ENCODE measurements around the gene MTARC2. TPM values are rescaled to one million over a fixed set of nuclear protein-coding genes. Genes with fewer than 3 reads are reported as not detected.

The MTARC2 gene
- total RNA-seq, 1 donor from 2014 or later, result 13.8 TPM

DNA sequence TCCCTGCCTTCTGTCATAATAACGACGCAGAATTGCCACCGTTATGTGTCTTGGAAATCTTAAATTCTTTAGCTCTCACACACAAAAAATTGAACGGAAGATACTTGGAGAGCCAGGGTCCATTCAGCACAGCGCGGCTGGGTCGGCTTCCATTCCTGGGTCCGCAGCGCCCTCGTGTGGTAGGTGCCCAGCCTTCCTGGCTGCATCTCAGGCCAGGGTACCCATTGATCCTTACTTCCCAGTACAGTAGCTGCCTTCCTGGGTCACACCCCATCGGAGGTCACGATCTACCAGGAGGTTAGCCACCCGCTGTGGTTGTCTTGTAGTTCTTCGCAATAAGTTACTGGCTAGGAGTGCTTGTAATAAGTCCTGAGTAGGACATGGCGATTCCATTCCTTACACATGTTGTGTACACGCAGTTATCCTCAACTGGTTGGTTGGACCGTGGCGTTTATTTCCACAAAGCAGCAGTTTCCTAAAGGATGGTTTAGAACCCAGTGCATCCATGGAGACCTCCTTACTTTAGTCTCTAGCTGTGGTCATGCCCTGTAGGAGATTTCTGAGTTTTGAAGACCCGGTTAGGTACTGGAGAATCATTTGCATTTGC, 28.7 kb downstream of the MTARC2 start:
- no peak for DNase-seq (ENCODE audit: low read depth)
- no peak overlapping the region for H3K4me3 ChIP-seq (ENCODE audit: low read depth, low read length)
- TF ChIP-seq, protein P1, sequence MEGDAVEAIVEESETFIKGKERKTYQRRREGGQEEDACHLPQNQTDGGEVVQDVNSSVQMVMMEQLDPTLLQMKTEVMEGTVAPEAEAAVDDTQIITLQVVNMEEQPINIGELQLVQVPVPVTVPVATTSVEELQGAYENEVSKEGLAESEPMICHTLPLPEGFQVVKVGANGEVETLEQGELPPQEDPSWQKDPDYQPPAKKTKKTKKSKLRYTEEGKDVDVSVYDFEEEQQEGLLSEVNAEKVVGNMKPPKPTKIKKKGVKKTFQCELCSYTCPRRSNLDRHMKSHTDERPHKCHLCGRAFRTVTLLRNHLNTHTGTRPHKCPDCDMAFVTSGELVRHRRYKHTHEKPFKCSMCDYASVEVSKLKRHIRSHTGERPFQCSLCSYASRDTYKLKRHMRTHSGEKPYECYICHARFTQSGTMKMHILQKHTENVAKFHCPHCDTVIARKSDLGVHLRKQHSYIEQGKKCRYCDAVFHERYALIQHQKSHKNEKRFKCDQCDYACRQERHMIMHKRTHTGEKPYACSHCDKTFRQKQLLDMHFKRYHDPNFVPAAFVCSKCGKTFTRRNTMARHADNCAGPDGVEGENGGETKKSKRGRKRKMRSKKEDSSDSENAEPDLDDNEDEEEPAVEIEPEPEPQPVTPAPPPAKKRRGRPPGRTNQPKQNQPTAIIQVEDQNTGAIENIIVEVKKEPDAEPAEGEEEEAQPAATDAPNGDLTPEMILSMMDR (conservative IDR thresholded peaks at IDR 0.05; ENCODE audit: low read depth, low read length), result peak; percentile 94

DNA sequence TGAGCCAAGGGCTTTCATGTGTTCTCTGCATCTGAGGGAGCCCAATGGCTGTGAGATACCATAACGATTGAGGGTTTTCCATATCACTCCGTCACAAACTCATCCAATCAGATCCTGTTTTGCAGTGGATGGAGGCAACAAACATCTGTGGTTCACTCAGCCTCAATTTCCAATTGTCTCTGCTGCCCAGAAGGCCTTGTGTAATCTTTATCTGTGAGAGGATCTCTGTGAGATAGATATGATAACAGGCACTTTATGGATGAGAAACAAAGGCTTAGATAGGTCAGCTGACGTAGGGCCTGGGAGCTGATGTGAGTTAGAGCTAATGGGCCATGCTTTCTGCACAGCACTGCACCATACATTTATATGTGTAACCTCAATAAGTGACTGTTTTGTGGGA, 35.3 kb downstream of the MTARC2 start:
- DNase-seq (ENCODE audit: low read depth), result no peak
- H3K4me3 ChIP-seq (ENCODE audit: low read depth, low read length), result no peak overlapping the region
- TF ChIP-seq, protein P1 (conservative IDR thresholded peaks at IDR 0.05; ENCODE audit: low read depth, low read length), result no peak

DNA sequence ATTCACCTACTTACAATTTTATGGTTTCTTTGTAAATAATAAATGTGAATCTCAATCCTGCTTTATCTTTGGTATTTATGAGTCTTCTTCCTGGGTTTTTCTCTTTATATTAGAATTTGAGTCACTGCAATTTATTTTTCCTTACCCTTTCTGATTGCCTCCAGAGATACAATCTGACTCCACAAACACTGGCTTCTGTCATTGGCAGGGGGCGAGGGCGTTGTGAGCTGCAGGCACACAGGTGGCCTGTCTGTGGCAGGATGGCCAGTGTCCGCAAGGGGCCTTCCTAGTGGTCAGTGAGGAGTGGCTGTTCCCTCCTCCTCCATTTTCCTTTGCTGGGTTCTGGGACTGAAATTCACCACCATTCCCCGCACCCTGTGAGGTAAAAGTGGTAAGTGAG, 36.6 kb downstream of the MTARC2 start:
- no peak for DNase-seq (ENCODE audit: low read depth)
- no peak overlapping the region for H3K4me3 ChIP-seq (ENCODE audit: low read depth, low read length)
- TF ChIP-seq, protein P1 (conservative IDR thresholded peaks at IDR 0.05; ENCODE audit: low read depth, low read length), result no peak

DNA sequence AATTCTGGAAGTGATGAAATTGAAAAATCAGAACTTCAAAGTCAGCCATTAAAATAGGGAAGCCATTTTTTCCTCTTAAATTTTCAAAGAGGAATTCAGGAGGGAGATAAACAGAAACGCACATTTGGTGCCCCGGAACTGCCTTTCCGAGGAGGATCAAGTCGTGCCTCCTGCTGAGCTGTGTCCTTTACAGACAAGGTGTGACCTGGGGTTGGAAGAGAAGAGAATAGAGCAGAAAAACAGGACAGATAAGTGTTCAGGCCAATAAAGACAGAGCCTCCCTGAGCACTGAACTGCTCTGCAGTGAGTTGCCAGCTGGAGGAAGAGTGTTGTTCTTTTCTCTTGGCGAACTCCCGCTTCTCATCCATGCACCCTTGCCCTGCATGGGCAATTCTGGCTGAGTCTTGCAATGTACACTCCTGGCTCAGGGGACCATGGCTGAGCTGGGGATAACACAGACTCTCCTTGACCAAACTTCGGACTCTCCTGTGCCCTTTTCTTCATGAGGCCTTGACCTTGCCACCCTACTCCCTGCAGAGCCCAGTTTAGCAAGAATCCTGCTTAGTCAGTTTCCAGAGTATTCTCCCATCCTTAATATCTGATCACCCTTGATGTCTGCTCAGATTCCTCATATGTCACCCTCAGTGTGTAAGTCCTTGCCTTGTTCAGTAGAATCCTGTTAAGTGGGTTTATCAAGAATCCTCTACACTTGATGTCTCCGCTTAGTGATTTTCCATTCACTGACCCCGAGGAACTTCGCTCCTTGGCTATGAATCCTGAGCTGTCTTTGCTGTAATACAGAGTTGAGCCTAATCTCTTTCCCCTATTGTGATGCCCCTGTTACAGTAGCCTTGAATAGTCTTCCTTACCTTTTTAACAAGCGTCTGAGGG, 37.3 kb downstream of the MTARC2 start:
- TF ChIP-seq, protein P1 (conservative IDR thresholded peaks at IDR 0.05; ENCODE audit: low read depth, low read length), result no peak
- H3K4me3 ChIP-seq (ENCODE audit: low read depth, low read length), result no peak overlapping the region
- DNase-seq (ENCODE audit: low read depth), result no peak

DNA sequence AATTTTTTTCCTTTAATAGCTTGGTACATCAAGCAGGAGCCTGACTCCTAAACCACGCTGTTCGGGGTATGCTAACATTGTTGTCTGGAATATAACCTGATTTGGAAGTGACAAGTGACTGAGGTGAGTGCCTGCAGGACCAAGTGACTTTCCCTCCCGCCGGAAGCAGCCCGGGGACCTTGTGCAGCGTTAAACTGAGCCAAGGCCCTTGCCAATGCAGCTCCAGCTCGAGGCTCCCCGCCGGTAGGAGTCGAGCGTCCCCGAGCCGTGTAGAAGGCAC, 37.9 kb downstream of the MTARC2 start:
- TF ChIP-seq, protein P1 (conservative IDR thresholded peaks at IDR 0.05; ENCODE audit: low read depth, low read length), result no peak

DNA sequence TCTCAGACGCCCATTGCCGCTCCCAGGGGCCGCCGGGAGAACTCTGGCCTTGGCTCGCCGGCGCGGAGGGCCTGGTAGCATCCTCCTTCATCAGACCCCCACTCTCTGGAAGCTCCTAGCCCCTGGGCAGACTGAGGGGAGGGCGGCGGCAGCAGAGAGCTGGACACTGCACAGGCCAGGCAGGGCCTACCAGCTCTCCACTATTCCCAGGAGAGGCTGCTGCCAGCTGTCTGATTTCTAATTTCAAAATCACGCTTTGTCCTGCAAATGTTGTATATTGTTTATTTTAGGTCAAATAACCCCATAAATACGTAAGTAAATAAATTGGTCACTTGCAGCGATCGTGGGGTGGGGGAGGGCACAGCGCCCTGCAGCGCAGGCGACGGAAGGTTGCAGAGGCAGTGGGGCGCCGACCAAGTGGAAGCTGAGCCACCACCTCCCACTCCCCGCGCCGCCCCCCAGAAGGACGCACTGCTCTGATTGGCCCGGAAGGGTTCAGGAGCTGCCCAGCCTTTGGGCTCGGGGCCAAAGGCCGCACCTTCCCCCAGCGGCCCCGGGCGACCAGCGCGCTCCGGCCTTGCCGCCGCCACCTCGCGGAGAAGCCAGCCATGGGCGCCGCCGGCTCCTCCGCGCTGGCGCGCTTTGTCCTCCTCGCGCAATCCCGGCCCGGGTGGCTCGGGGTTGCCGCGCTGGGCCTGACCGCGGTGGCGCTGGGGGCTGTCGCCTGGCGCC, 38.4 kb downstream of the MTARC2 start, which contains the start of gene MTARC1:
MTARC1 (plus strand) TSS at position 577 of the 732 bp plus-strand sequence; CDS start at position 609, 32 bp downstream.
- peak within 1 kb of the TSS; percentile 63 for H3K4me3 ChIP-seq (ENCODE audit: low read depth, low read length)
- TF ChIP-seq, protein P1 (conservative IDR thresholded peaks at IDR 0.05; ENCODE audit: low read depth, low read length), result no peak
- no peak for DNase-seq (ENCODE audit: low read depth)

More for the DNA sequence above, 37.9 kb downstream of the MTARC2 start:
- DNase-seq (ENCODE audit: low read depth), result no peak
- peak overlapping the region; percentile 63 for H3K4me3 ChIP-seq (ENCODE audit: low read depth, low read length)
